Measurements from ENCODE around the gene TXNRD1.
A peak's percentile ranks its signal among the peaks of the same experiment; 100 is the strongest.

Gene TXNRD1

GRCh38 chr12:104177663-104178501, 37.7 kb upstream of the TXNRD1 start:
- TF ChIP-seq REST (IDR thresholded peaks at IDR 0.05; ENCODE audit: insufficient read depth in 1 of 2, low read depth in 2 of 2, low read length in 2 of 2): 0 out of 4 replicates have a peak, but pooled peaks of 1 of the 2 experiments have one; percentile 24
- no peak for TF ChIP-seq SIN3A (IDR thresholded peaks at IDR 0.05; ENCODE audit: borderline replicate concordance, insufficient read depth, low read length)
- peak; percentile 23 for TF ChIP-seq FOXP2 (optimal IDR thresholded peaks at IDR 0.05; ENCODE audit: borderline replicate concordance, extremely low read depth, extremely low read length, insufficient read depth)

- TF ChIP-seq FOXP2 (optimal IDR thresholded peaks at IDR 0.05; ENCODE audit: borderline replicate concordance, extremely low read depth, extremely low read length, insufficient read depth) (no peak), SIN3A (IDR thresholded peaks at IDR 0.05; ENCODE audit: borderline replicate concordance, insufficient read depth, low read length) (no peak), POLR2AphosphoS5 (IDR thresholded peaks at IDR 0.05; ENCODE audit: low read depth, low read length) (no peak), REST (IDR thresholded peaks at IDR 0.05; ENCODE audit: insufficient read depth in 1 of 2, low read depth in 2 of 2, low read length in 2 of 2) (no peak), TAF1 (IDR thresholded peaks at IDR 0.05; ENCODE audit: borderline replicate concordance, insufficient read depth, low read length) (no peak)
These were observed 35.2 kb upstream of the TXNRD1 start for GRCh38 chr12:104180374-104180773.

- TF ChIP-seq POLR2AphosphoS5 (IDR thresholded peaks at IDR 0.05; ENCODE audit: low read depth, low read length): no peak
These were observed 34.3 kb upstream of the TXNRD1 start for GRCh38 chr12:104181313-104181712.

- TF ChIP-seq TAF1 (IDR thresholded peaks at IDR 0.05; ENCODE audit: borderline replicate concordance, insufficient read depth, low read length) (no peak), REST (IDR thresholded peaks at IDR 0.05; ENCODE audit: insufficient read depth in 1 of 2, low read depth in 2 of 2, low read length in 2 of 2) (no peak), SIN3A (IDR thresholded peaks at IDR 0.05; ENCODE audit: borderline replicate concordance, insufficient read depth, low read length) (no peak), FOXP2 (optimal IDR thresholded peaks at IDR 0.05; ENCODE audit: borderline replicate concordance, extremely low read depth, extremely low read length, insufficient read depth) (no peak), POLR2AphosphoS5 (IDR thresholded peaks at IDR 0.05; ENCODE audit: low read depth, low read length) (no peak)
These were observed 33.4 kb upstream of the TXNRD1 start for GRCh38 chr12:104182144-104182543.

GRCh38 chr12:104182621-104183378, 32.8 kb upstream of the TXNRD1 start:
- TF ChIP-seq TAF1 (IDR thresholded peaks at IDR 0.05; ENCODE audit: borderline replicate concordance, insufficient read depth, low read length) (no peak), REST (IDR thresholded peaks at IDR 0.05; ENCODE audit: insufficient read depth in 1 of 2, low read depth in 2 of 2, low read length in 2 of 2) (no peak), FOXP2 (optimal IDR thresholded peaks at IDR 0.05; ENCODE audit: borderline replicate concordance, extremely low read depth, extremely low read length, insufficient read depth) (no peak), SIN3A (IDR thresholded peaks at IDR 0.05; ENCODE audit: borderline replicate concordance, insufficient read depth, low read length) (no peak), POLR2AphosphoS5 (IDR thresholded peaks at IDR 0.05; ENCODE audit: low read depth, low read length) (no peak)

All from PFSK-1 (cell line).